Measurements from ENCODE around the gene EARS2. TPM values are rescaled to one million over a fixed set of nuclear protein-coding genes. Genes with fewer than 3 reads are reported as not detected.

Gene EARS2
- total and polyA plus RNA-seq, 9 of the 15 experiments (the other 6 are each of a cell fraction or from before 2014, with no cell fraction given): 17.6 to 58.6 (median 36.3) TPM

DNA sequence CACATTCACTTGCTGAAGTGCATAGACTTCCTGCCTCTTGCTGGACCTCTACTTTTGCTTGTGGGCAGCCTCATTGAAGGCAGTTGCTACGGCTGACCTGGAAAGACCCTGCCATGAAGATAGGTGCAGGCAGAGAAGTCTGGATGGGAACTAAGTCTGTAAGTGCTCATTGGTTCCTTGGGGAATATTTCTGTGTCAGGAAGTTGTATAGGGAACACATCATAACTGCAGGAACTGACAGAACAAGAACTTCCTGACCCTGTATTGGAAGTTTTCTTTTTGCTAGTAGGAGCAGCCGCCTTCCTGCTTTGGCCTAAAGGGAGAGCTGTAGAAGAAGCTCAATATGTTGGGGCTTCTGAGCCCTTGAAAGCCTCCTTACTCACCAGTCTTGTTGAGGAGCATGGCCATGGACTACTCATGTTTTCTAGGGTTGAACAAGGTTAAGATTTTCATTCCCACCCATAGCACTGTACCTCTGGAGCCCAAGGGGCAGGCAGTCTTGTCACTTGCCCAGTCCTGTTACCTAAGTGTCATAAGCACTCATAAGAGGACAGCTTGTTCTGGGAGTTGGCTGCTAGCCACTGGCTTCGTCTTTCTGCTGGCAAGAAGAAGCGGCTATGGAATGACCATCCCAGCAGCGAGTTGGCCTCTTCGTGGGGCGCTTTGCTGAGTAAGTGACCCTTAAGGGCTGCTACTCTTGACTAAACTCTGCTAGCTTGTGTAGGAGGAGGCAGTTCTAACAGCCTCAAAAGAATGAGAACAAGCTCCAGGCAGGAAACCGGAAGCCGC, 7.6 kb upstream of the EARS2 start:
- peaks cover 94% of the 10 kb centered on the region for H3K36me3 ChIP-seq (ENCODE audit: control insufficient read depth, insufficient read depth, low read length)
- intact Hi-C loops (cut with micrococcal nuclease): no loop called here
- H3K27me3 ChIP-seq (ENCODE audit: control insufficient read depth in 2 of 2, insufficient read depth in 2 of 2, low read length in 2 of 2): no peaks in the 10 kb centered on the region
- DNase-seq (ENCODE audit: extremely low read depth in 1 of 4, low spot score in 3 of 4) (no peak), ATAC-seq (no peak), FAIRE-seq (no peak)
- POLR2A ChIA-PET: interaction anchor here (0.7 to 1.0 kb wide), 2 partner anchors 10 to 21 kb away, joined by 3 read pairs; no protein-coding TSS in a partner anchor
- H3K9me1 ChIP-seq (ENCODE audit: control insufficient read depth, insufficient read depth, low read length): no peaks in the 10 kb centered on the region
- TF ChIP-seq MEIS2 (IDR thresholded peaks at IDR 0.05; ENCODE audit: partially characterized antibody) (no peak), NR4A1 (CRISPR knock-in tag; IDR thresholded peaks at IDR 0.05) (no peak), NR4A1 (tag; IDR thresholded peaks at IDR 0.05) (no peak), ASH1L (IDR thresholded peaks at IDR 0.05; ENCODE audit: borderline replicate concordance, low read depth, partially characterized antibody) (no peak), HNRNPK (IDR thresholded peaks at IDR 0.05; ENCODE audit: low read depth, low read length, poor library complexity, severe bottlenecking) (no peak), TCF7L2 (IDR thresholded peaks at IDR 0.05; ENCODE audit: low read depth, low read length) (no peak), PHF21A (IDR thresholded peaks at IDR 0.05; ENCODE audit: borderline replicate concordance, low read depth) (no peak), RBM17 (IDR thresholded peaks at IDR 0.05; ENCODE audit: borderline replicate concordance, low read depth, low read length) (no peak), ZNF24 (IDR thresholded peaks at IDR 0.05) (no peak), ZNF583 (CRISPR knock-in tag; IDR thresholded peaks at IDR 0.05) (no peak), NFATC3 (IDR thresholded peaks at IDR 0.05) (no peak)
- TF ChIP-seq, protein P1, sequence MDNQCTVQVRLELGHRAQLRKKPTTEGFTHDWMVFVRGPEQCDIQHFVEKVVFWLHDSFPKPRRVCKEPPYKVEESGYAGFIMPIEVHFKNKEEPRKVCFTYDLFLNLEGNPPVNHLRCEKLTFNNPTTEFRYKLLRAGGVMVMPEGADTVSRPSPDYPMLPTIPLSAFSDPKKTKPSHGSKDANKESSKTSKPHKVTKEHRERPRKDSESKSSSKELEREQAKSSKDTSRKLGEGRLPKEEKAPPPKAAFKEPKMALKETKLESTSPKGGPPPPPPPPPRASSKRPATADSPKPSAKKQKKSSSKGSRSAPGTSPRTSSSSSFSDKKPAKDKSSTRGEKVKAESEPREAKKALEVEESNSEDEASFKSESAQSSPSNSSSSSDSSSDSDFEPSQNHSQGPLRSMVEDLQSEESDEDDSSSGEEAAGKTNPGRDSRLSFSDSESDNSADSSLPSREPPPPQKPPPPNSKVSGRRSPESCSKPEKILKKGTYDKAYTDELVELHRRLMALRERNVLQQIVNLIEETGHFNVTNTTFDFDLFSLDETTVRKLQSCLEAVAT (IDR thresholded peaks at IDR 0.05): no peak
- H2AFZ ChIP-seq (ENCODE audit: low read depth, low read length): no peak overlapping the region
- WGBS (ENCODE audit: insufficient coverage, low coverage, missing lambda C conversion rate): 96% methylated on average over 9 of the region's 9 CpGs
- H3K27ac ChIP-seq (ENCODE audit: extremely low read depth, low read depth, low read length): no peak overlapping the region
- in situ Hi-C loops (cut with MboI): no loop called here
- no TSS peak for BruUV-seq (replicated peaks)
- no peak overlapping the region for H3K9ac ChIP-seq (ENCODE audit: insufficient read depth in 1 of 2, low read depth in 2 of 2, low read length in 2 of 2)
- no peak overlapping the region for H3K4me2 ChIP-seq (ENCODE audit: insufficient read depth, low read length)
- no peak overlapping the region for H3K4me3 ChIP-seq
- H3K9me3 ChIP-seq (replicated peaks; ENCODE audit: control insufficient read depth, insufficient read depth, low read depth, low read length): no peaks in the 10 kb centered on the region
- H3K4me1 ChIP-seq (replicated peaks in 1 of 2; ENCODE audit: control insufficient read depth in 2 of 2, insufficient read depth in 2 of 2, low read length in 2 of 2): no peaks in the 10 kb centered on the region
- H3K79me2 ChIP-seq (ENCODE audit: control insufficient read depth, insufficient read depth, low read length): peaks cover 13% of the 10 kb centered on the region
- CTCF ChIA-PET (ENCODE audit: low intra/inter-chr PET ratio): no interaction called here
- H4K20me1 ChIP-seq (replicated peaks; ENCODE audit: control insufficient read depth, insufficient read depth, low read length): no peaks in the 10 kb centered on the region
